A172 (cell line): ENCODE measurements around the gene PPP2R3A. TPM values are rescaled to one million over a fixed set of nuclear protein-coding genes. Genes with fewer than 3 reads are reported as not detected.

ENCODE experiments used
- DNase-seq: peaks from one replicate; pipeline ENCODE4 v3.0.0-alpha.2; 2015; ENCODE audit warnings: low spot score
- total RNA-seq: library from RNA; depleted of rRNA; stranded (reverse); fragments of >200 nt; shearing (Covaris generic); gene quantifications from 2 replicates; pipeline ENCODE4 v1.2.3, GENCODE V29; 2014; rRNA removed

The PPP2R3A gene
- total RNA-seq, 1 experiment from 2014 or later, result 19.1 TPM

DNA sequence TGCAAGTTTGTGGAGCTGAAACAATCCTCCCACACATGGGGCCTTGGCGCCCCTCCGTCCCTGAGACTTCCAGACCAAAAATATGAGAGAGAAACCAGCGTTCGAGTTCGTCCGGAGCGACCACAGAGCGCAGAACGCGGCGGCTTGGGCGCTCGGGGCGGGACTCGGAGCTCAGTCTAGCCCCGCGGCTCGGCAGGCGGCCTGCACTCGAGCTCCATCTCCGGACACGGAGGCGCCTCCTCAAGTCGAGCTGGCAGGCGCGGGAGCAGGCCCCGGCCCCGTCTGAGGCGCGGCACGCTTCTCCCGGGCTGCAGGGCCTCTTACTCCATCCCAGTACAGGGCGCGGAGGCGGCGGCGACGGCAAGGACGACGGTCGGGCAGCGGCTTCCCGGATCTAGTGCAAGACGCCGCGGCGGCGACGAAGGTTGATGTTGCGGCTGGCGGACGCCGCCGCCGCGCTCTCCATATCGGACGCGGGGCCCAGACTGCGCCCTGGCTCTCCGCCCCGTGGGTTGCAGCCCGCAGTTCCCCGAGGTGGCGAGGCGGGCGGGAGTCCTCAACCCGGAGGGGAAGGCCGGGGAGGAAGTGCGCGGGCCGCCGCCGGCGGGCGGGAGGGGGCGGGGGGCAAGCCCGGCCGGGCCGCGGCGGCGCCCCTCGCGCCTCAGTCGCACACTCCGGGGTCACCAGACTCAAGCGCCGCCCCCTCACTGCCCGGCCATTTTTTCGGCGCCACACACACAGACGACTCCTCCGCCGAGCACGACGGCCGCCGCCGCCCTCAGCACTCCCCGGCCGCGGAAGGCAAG is 229.9 kb downstream of the PPP2R3A start:
- DNase-seq, result no peak

DNA sequence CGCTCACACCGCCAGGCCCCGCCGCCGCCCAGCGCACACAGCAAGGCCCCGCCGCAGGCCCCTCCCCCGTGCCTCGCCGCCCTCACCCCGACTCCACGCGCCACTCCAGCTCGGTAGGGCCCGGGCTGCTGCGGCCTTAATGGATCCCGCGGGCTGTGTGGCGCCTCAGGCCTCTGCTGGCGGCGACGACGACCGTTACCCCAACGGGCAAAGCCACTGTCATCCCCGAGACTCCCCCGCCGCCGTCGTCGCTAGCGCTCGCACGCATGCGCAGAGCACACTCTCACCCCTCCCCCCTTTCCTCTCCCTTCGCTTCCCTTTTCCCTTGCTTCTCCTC is 230.5 kb downstream of the PPP2R3A start, which contains the start of gene MSL2:
Gene MSL2 (minus strand): TSS at position 272 of the 337 bp plus-strand sequence. CDS start 1,222 bp downstream, outside the sequence.
- no peak for DNase-seq

DNA sequence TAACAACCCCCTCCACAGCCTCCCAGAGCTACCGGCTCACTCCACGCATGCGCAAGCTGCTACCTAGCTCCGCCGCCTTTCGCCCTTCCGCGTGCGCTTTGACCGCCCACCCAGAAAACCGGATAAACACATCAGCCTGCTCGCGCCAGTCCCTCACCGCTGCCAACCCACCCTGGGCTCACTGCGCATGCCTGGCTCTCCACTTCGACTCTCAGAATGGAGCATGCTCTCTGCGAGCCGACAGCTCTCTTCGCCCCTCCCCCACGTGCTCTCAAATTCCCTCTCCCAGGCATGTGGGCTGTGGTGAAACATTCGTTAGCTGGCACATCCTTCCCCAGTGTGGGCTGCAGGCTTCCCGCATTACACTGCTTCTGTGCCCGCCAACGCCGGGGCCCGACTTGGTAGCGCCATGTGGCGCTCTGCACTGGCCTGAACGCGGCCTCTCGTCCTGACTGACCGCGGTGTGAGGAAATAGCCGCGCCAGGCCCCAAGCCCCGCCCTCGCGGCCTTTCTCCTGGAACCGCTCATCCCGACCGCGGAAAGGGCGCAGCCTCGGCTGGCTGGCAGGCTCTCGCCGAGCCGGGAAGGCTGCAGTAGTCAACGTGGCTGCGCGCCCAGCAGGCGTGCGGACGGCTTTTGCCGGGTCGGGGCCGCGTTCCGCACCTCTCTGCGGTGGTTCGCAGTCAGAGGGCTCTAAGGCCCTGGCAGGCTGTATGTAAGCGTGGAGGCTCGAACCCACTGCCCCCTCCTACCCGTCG is 231.1 kb downstream of the PPP2R3A start:
- DNase-seq, result peak; percentile 100

DNA sequence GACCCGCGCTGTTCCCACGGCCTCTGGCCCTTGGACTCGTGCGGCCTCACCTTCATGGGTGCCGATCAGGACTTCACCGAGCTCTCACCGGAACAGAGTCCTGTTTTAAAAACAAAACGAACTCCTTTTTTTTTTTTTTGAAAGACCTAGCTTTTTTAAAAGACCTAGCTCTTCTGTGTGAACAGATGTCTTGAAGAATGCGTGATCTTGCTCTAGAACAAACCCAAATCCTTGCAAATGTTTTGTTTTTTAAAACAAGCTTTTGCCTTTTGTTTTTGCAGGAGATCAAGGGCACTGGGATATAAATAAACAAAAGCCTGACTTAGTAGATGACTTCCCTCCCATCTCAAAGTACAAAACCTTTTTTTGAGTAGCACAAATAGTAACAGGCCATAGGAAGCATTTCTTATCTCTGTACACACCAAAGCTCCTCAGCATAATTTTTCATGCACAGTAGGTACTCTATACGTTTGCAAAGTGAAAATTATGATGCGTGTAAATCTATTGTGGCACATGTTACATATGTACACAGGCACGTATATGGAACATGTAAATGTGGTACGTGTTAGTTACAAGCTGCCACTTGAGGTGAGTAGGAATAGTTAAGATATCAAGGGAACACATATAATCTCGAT is 231.7 kb downstream of the PPP2R3A start:
- DNase-seq, result peak; percentile 4

Other genes starting within 250 kb of the PPP2R3A start
- 10.1 and 20.7 TPM in 2 replicates for gene MSL2, start 230.6 kb downstream of the PPP2R3A start, total RNA-seq